ENCODE results near the gene SMIM43. TPM values are rescaled to one million over a fixed set of nuclear protein-coding genes. Genes with fewer than 3 reads are reported as not detected.
A peak's percentile ranks its signal among the peaks of the same experiment; 100 is the strongest.

The SMIM43 gene
- total and polyA plus RNA-seq, 9 of the 15 experiments (the other 6 are each of a cell fraction or from before 2014, with no cell fraction given), result not detected

- TF ChIP-seq IRF2 (CRISPR knock-in tag; IDR thresholded peaks at IDR 0.05) (no peak), ELF4 (CRISPR knock-in tag; IDR thresholded peaks at IDR 0.05) (no peak), SMAD4 (CRISPR knock-in tag; conservative IDR thresholded peaks at IDR 0.05) (peak; percentile 43; the same call in 1 of the 2 replicates), HDAC1 (IDR thresholded peaks at IDR 0.05) (no peak), BHLHE40 (IDR thresholded peaks at IDR 0.05; ENCODE audit: low read length) (no peak), HMGN3 (IDR thresholded peaks at IDR 0.05; ENCODE audit: borderline replicate concordance, extremely low read depth, insufficient read length, low read depth, low read length) (no peak)
Observed at GRCh38 chr4:121712783-121713182, 52.2 kb downstream of the SMIM43 start (continued).

GRCh38 chr4:121712001-121712651, 52.8 kb downstream of the SMIM43 start:
- peak; percentile 8; the same call in 1 of the 3 replicates for ATAC-seq
- FAIRE-seq, result no peak

More at GRCh38 chr4:121712001-121712651, 52.8 kb downstream of the SMIM43 start:
- Histone ChIP-seq H4K20me1 (replicated peaks; ENCODE audit: control insufficient read depth, insufficient read depth, low read length) (no peaks in the 10 kb centered on the region), H3K27me3 (ENCODE audit: control insufficient read depth in 2 of 2, insufficient read depth in 2 of 2, low read length in 2 of 2) (no peaks in the 10 kb centered on the region; a peak in 2 of 5 replicates), H3K4me1 (replicated peaks in 1 of 2; ENCODE audit: control insufficient read depth in 2 of 2, insufficient read depth in 2 of 2, low read length in 2 of 2) (peaks cover 5% of the 10 kb centered on the region in 2 experiments; a peak in 4 of 5 replicates), H3K36me3 (ENCODE audit: control insufficient read depth, insufficient read depth, low read length) (no peaks in the 10 kb centered on the region), H3K9me1 (ENCODE audit: control insufficient read depth, insufficient read depth, low read length) (no peaks in the 10 kb centered on the region), H3K27ac (ENCODE audit: extremely low read depth, low read depth, low read length) (no peak overlapping the region), H3K4me2 (ENCODE audit: insufficient read depth, low read length) (peak overlapping the region; percentile 75), H2AFZ (ENCODE audit: low read depth, low read length) (peak overlapping the region; percentile 81; the same call in 1 of the 2 replicates), H3K9ac (ENCODE audit: insufficient read depth in 1 of 2, low read depth in 2 of 2, low read length in 2 of 2) (peak overlapping the region in 1 of 2 experiments; percentile 6; a peak in 1 of 4 replicates), H3K79me2 (ENCODE audit: control insufficient read depth, insufficient read depth, low read length) (no peaks in the 10 kb centered on the region), H3K9me3 (replicated peaks; ENCODE audit: control insufficient read depth, insufficient read depth, low read depth, low read length) (no peaks in the 10 kb centered on the region), H3K4me3 (no peak overlapping the region)
- intact Hi-C loops (cut with micrococcal nuclease), result no loop called here
- BruUV-seq (replicated peaks), result no TSS peak
- CTCF ChIA-PET (ENCODE audit: low intra/inter-chr PET ratio), result interaction anchor here (0.7 kb wide), 1 partner anchor 12 kb away, joined by 3 read pairs; no protein-coding TSS in a partner anchor
- in situ Hi-C loops (cut with MboI), result no loop called here
- POLR2A ChIA-PET, result interaction anchor here (0.5 to 0.7 kb wide), 2 partner anchors 53 to 309 kb away, joined by 3 to 5 read pairs; no protein-coding TSS in a partner anchor
- TF ChIP-seq VEZF1 (CRISPR knock-in tag; IDR thresholded peaks at IDR 0.05), result 0 out of 2 replicates have a peak, but pooled peaks have one; percentile 5
- TF ChIP-seq XRCC3 (IDR thresholded peaks at IDR 0.05), result no peak
- no peak for TF ChIP-seq ZC3H11A (IDR thresholded peaks at IDR 0.05; ENCODE audit: low read depth, low read length)
- DNase-seq (ENCODE audit: extremely low read depth in 1 of 4, low spot score in 3 of 4), result no peak
- WGBS (ENCODE audit: insufficient coverage, low coverage, missing lambda C conversion rate), result 40% methylated on average over 7 of the region's 7 CpGs
